H1 (cell line): Measurements from ENCODE around the gene PNRC1. TPM values are rescaled to one million over a fixed set of nuclear protein-coding genes. Genes with fewer than 3 reads are reported as not detected.

ENCODE experiments used
- BCL11A ChIP-seq, 2 experiments: IDR thresholded peaks; one replicate each; pipeline ENCODE4 v1.6.1; 2011; ENCODE audit warnings: low read depth in 2 of 2, low read length in 2 of 2, mild to moderate bottlenecking in 2 of 2
- CTCF ChIP-seq, 3 experiments: IDR thresholded peaks; 1 replicate in 2 of 3; 2 replicates in 1 of 3; pipeline versions ENCODE4 v1.5.1 to v1.6.1; 2011; ENCODE audit warnings: low read length in 3 of 3, mild to moderate bottlenecking in 3 of 3, inconsistent platforms in 2 of 3, low read depth in 1 of 3, moderate library complexity in 1 of 3; ENCODE audit not compliant: insufficient read depth in 1 of 3; ENCODE audit errors: control extremely low read depth in 1 of 3
- TBP ChIP-seq: IDR thresholded peaks from 2 replicates; pipeline ENCODE4 v1.6.1; 2011; ENCODE audit warnings: low read depth, low read length, improper control_type of control experiment
- polyA plus RNA-seq, 7 experiments: library from polyadenylated mRNA; depleted of rRNA in 3 of 7; stranded (reverse) in 5 of 7; unstranded in 2 of 7; fragments of >200 nt in 5 of 7; fragments of 200-250 nt in 2 of 7; gene quantifications; 1 replicate in 5 of 7; 2 replicates in 1 of 7; 4 replicates in 1 of 7; pipeline versions ENCODE4 v1.2.1 to v1.2.3, GENCODE V29; 2011 to 2013; ENCODE audit warnings: missing spikeins in 2 of 7, mixed read lengths in 2 of 7
- total RNA-seq: library from RNA; stranded (reverse); fragmentation: NEBNext Ultra II Directional; extraction: Animal tissue kit (Norgen Biotek cat#: 25700); gene quantifications from 2 replicates; pipeline ENCODE4 v1.2.1, GENCODE V29; 2021

The PNRC1 gene
- total and polyA plus RNA-seq, 2 of the 8 experiments (the other 6 are each of a cell fraction or from before 2014, with no cell fraction given) = 6.3 to 48.5 TPM

- TF ChIP-seq BCL11A (IDR thresholded peaks at IDR 0.05; ENCODE audit: low read depth in 2 of 2, low read length in 2 of 2) (no peak), CTCF (IDR thresholded peaks at IDR 0.05; ENCODE audit: control extremely low read depth in 1 of 3, insufficient read depth in 1 of 3, low read depth in 1 of 3, low read length in 3 of 3) (no peak), TBP (no peak)
Measured at GRCh38 chr6:89066940-89067646, 13.5 kb upstream of the PNRC1 start (continued).
